SU-DHL-6 (cell line): ENCODE results near the gene ATRNL1.

Source experiments
- CTCF ChIP-seq: fragments of 200-600 bp; sonication (generic); IDR thresholded peaks from one replicate; pipeline ENCODE4 v1.5.1; 2017; ENCODE audit warnings: antibody characterized with exemption, mild to moderate bottlenecking, low read length, moderate library complexity; ENCODE audit not compliant: insufficient read depth, poor library complexity, severe bottlenecking
- EZH2phosphoT487 ChIP-seq: fragments of 200-600 bp; sonication (generic), shearing (Covaris generic); conservative IDR thresholded peaks from 2 replicates; pipeline ENCODE4 v1.6.1; 2018; ENCODE audit warnings: mild to moderate bottlenecking, antibody characterized with exemption, low read length, moderate library complexity, mixed read lengths

- no peak for TF ChIP-seq CTCF
- no peak for TF ChIP-seq EZH2phosphoT487
Observed at GRCh38 chr10:115882021-115882420, 788.9 kb downstream of the ATRNL1 start.
